GM12801 (cell line): ENCODE measurements around the gene MYO1D.

ENCODE experiments used
- TF ChIP-seq, protein P1 (sequence below): IDR thresholded peaks from one replicate; pipeline ENCODE4 v1.5.1; 2011; ENCODE audit warnings: control low read depth; ENCODE audit not compliant: insufficient read length; ENCODE audit errors: extremely low read depth

MYO1D gene

DNA sequence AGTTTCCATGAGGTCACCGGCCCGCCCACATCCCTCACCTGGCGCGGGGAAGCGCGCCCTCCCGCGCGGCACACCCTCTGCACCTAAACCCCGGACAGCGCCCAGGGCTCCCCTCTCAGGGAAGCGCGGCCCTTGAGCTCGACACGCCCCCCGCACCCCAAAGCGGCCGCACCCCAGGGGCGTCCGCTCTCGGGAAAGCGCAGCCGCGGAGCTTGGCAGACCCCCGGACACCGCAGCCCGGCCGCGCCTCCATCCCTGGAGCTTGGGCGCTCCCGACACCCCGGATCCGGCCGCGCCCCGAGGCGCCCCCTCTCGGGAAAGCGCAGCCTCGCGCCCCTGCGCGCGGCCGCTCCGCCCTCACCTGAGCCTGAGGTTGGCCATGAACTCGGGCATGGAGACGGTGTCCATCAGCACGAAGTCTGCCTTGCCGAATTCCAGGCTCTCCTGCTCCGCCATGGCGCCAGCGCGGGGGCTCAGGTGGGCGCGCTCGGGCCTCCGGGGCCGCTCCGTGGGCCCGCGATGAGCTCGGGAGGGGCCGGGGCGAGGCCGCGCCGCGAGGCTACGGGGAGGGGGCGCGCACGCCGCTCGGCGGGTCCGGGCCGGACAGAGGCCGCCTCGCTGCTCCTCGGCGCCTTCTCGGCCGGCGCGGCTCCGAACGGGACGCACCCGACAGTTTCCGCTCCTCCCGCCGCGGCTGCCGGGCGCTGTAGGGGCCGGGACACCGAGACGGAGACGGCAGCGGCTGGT lies at the start of gene MYO1D:
Gene MYO1D (minus strand): TSS at position 708 of the 747 bp plus-strand sequence. CDS start 252 bp downstream, at position 456.
- TF ChIP-seq, protein P1, sequence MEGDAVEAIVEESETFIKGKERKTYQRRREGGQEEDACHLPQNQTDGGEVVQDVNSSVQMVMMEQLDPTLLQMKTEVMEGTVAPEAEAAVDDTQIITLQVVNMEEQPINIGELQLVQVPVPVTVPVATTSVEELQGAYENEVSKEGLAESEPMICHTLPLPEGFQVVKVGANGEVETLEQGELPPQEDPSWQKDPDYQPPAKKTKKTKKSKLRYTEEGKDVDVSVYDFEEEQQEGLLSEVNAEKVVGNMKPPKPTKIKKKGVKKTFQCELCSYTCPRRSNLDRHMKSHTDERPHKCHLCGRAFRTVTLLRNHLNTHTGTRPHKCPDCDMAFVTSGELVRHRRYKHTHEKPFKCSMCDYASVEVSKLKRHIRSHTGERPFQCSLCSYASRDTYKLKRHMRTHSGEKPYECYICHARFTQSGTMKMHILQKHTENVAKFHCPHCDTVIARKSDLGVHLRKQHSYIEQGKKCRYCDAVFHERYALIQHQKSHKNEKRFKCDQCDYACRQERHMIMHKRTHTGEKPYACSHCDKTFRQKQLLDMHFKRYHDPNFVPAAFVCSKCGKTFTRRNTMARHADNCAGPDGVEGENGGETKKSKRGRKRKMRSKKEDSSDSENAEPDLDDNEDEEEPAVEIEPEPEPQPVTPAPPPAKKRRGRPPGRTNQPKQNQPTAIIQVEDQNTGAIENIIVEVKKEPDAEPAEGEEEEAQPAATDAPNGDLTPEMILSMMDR = no peak

DNA sequence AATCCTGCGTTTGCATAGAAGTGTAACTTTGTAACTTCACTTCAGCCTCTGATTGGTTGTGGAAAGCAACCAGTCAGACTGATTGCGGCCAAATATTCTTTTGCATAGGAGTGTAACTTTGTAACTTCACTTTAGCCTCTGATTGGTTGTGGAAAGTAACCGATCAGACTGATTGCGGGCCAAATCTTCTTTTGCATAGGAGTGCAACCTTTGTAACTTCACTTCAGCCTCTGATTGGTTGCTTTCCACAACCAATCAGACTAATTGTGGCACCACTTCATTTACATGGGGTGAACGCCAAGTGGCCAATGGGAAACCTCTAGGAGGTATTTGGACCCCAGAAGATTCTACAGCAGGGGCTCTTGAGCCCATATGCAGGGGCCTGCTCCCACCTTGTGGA lies 49.3 kb upstream of the MYO1D start:
- TF ChIP-seq, protein P1 = no peak

DNA sequence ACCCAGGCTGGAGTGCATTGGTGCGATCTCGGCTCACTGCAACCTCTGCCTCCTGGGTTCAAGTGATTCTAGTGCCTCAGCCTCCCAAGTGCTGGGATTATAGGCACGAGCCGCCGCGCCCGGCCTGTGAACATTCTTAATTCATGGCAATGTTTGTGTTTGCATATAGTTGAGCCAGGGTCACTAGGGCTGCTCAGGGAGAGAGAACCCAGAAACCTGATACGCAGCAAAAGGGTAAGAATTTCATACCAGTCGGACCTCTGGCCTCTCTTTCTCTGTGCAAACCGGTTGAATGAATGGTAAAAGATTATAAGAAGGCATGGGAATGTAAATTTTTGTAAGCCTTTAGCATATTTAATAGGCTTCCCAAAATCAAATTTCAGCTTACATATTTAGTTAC lies 44.1 kb upstream of the MYO1D start:
- TF ChIP-seq, protein P1 = no peak

DNA sequence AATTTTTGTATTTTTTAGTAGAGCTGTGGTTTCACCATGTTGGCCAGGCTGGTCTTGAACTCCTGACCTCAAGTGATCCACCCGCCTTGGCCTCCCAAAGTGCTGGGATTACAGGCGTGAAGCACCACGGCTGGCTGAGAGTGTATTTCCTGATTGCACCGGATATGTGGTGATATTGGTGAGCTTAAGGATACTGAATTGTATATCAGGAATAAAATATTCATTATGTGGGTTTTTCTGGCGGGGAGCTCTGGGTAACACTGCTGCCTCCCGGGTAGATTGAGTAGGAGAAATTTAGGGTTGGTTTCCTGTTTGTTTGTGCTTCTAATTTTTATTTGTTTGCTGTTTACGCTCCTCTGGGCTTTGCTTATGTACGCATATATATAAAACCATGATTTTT lies 43.4 kb upstream of the MYO1D start:
- TF ChIP-seq, protein P1 = no peak

DNA sequence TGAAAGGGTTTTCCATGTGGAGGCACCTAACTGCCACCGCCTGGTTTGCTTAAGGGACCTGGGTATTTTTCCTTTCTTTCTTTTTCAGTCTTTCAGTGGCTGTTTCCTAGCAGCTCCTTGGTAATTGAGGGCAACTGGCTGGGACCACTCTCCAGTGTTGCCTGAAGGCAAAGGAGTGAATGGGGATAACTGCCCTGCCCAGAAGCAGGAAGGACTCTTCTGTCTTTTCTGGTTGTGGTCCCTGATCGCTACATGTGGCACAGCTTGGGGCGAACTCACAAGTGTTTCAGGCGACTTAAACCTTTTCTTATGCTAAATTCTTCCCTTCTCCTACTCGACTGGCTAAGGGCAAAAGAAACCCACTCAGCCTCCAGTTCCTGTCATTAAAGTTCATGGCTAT lies 40.9 kb upstream of the MYO1D start:
- TF ChIP-seq, protein P1 = no peak

DNA sequence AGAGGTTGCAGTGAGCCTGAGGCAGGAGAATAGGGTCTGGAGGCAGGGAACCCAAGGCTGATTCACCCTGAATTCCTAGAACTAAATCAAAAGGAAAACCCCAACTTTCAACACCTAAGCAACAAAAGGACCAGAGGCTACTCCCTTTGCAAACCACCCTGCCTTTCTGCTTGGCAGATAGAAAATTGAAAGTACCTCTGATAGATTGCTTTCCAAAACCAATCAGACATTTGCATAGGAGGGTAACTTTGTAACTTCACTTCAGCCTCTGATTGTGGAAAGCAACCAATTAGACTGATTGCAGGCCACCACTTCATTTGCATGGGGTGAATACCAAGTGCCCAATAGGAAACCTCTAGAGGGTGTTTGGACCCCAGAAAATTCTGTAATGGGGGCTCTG lies 40.2 kb upstream of the MYO1D start:
- TF ChIP-seq, protein P1 = no peak

DNA sequence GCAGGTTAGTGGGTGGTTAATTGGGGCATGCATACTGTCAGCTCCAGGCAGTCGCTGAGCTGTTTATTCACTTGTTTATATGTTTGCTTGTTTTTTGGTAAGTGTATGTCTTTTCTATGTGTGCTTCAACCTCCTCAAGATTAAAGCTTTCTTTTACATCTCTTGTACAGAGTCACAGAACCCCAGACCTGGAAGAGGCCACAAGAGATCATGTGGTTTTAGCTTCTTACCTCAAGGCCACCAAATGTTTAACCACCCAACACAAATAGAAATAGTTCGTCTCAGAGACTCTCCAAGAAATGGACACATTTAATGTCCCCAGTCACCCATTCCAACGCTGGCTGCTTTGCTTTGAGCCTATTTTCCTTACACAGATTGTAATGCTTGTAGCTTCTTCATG lies 39.2 kb upstream of the MYO1D start:
- TF ChIP-seq, protein P1 = no peak
